CD14-positive monocyte (primary cell): ENCODE results near the gene DDAH1. TPM values are rescaled to one million over a fixed set of nuclear protein-coding genes. Genes with fewer than 3 reads are reported as not detected.

Experiments used
- DNase-seq, 3 donors: peaks; one replicate each; pipeline ENCODE4 v3.0.0-alpha.2; 2011 to 2022
- H2AFZ ChIP-seq: 2 replicates; pipeline ENCODE4 v1.6.0; 2012; ENCODE audit warnings: mild to moderate bottlenecking, low read depth, low read length, inconsistent platforms; ENCODE audit not compliant: insufficient read depth, poor library complexity, severe bottlenecking
- H3K27ac ChIP-seq, 2 donors: 1 replicate in 1 of 2; 2 replicates in 1 of 2; pipeline ENCODE4 v1.5.1; 2012 to 2013; ENCODE audit warnings: low read length in 2 of 2, control low read depth in 1 of 2, inconsistent platforms in 1 of 2, low read depth in 1 of 2, mild to moderate bottlenecking in 1 of 2
- H3K27me3 ChIP-seq, 2 donors: one replicate each; pipeline versions ENCODE4 v1.6.0 to v1.6.1; 2011 to 2013; ENCODE audit warnings: low read length in 2 of 2; ENCODE audit not compliant: control insufficient read depth in 2 of 2, insufficient read depth in 2 of 2
- H3K36me3 ChIP-seq, 2 donors: replicated peaks in 1 of 2; 1 replicate in 1 of 2; 2 replicates in 1 of 2; pipeline versions ENCODE4 v1.5.1 to v1.6.1; 2012 to 2013; ENCODE audit warnings: low read length in 2 of 2, control low read depth in 1 of 2, inconsistent platforms in 1 of 2, mild to moderate bottlenecking in 1 of 2; ENCODE audit not compliant: insufficient read depth in 2 of 2, control insufficient read depth in 1 of 2
- H3K4me1 ChIP-seq, 2 donors: 1 replicate in 1 of 2; 2 replicates in 1 of 2; pipeline versions ENCODE4 v1.5.1 to v1.6.1; 2012 to 2013; ENCODE audit warnings: low read length in 2 of 2, control low read depth in 1 of 2, inconsistent platforms in 1 of 2, mild to moderate bottlenecking in 1 of 2, moderate library complexity in 1 of 2; ENCODE audit not compliant: insufficient read depth in 2 of 2, control insufficient read depth in 1 of 2
- H3K4me2 ChIP-seq: replicated peaks from 2 replicates; pipeline ENCODE3; 2012; ENCODE audit warnings: low read length, moderate library complexity, mild to moderate bottlenecking; ENCODE audit not compliant: poor library complexity, severe bottlenecking; ENCODE audit errors: extremely low read depth
- H3K4me3 ChIP-seq, 3 experiments: fragments of 200-600 bp in 1 of 3; sonication (generic) in 1 of 3; replicated peaks in 1 of 3; 1 replicate in 2 of 3; 2 replicates in 1 of 3; pipeline ENCODE4 v1.5.1; 2011 to 2013; ENCODE audit warnings: low read length in 3 of 3, mild to moderate bottlenecking in 3 of 3, control low read depth in 2 of 3, low read depth in 2 of 3, inconsistent platforms in 1 of 3, moderate library complexity in 1 of 3
- H3K79me2 ChIP-seq: 2 replicates; pipeline ENCODE4 v1.6.0; 2012; ENCODE audit warnings: mild to moderate bottlenecking, control low read depth, inconsistent platforms, low read length, moderate library complexity; ENCODE audit not compliant: insufficient read depth
- H3K9ac ChIP-seq: 2 replicates; pipeline ENCODE4 v1.6.0; 2017; ENCODE audit warnings: low read length, mild to moderate bottlenecking; ENCODE audit not compliant: insufficient read depth, poor library complexity, severe bottlenecking
- H3K9me3 ChIP-seq, 2 donors: replicated peaks in 1 of 2; 1 replicate in 1 of 2; 2 replicates in 1 of 2; pipeline versions ENCODE4 v1.5.1 to v1.6.1; 2012 to 2013; ENCODE audit warnings: low read length in 2 of 2, control low read depth in 1 of 2; ENCODE audit not compliant: control insufficient read depth in 1 of 2, insufficient read depth in 1 of 2
- H4K20me1 ChIP-seq: 2 replicates; pipeline ENCODE4 v1.6.0; 2012; ENCODE audit warnings: mild to moderate bottlenecking, low read length, control low read depth, moderate library complexity; ENCODE audit not compliant: insufficient read depth
- H3K27ac Mint-ChIP-seq, 7 donors: one replicate each; pipeline ENCODE4 v1.8.0; 2020; ENCODE audit warnings: mild to moderate bottlenecking in 7 of 7, mixed read lengths in 7 of 7, moderate library complexity in 6 of 7, inconsistent platforms in 2 of 7
- H3K27me3 Mint-ChIP-seq, 3 donors: one replicate each; pipeline ENCODE4 v1.8.0; 2021 to 2022; ENCODE audit warnings: low read depth in 3 of 3, mild to moderate bottlenecking in 3 of 3, mixed read lengths in 3 of 3, moderate library complexity in 3 of 3, inconsistent platforms in 1 of 3
- H3K36me3 Mint-ChIP-seq, 2 donors: one replicate each; pipeline ENCODE4 v1.8.0; 2020; ENCODE audit warnings: mixed read lengths in 2 of 2, inconsistent platforms in 1 of 2, mild to moderate bottlenecking in 1 of 2
- H3K4me1 Mint-ChIP-seq: one replicate; pipeline ENCODE4 v1.8.0; 2020; ENCODE audit warnings: mild to moderate bottlenecking, mixed read lengths
- H3K4me3 Mint-ChIP-seq, 2 donors: one replicate each; pipeline ENCODE4 v1.8.0; 2020; ENCODE audit warnings: mild to moderate bottlenecking in 2 of 2, mixed read lengths in 2 of 2, moderate library complexity in 1 of 2
- H3K9me3 Mint-ChIP-seq, 7 donors: one replicate each; pipeline ENCODE4 v1.8.0; 2020 to 2022; ENCODE audit warnings: mixed read lengths in 7 of 7, mild to moderate bottlenecking in 6 of 7, moderate library complexity in 6 of 7, inconsistent platforms in 2 of 7
- WGBS: methylation state at CpG from one replicate; pipeline ENCODE4 v1.1.5; 2013; ENCODE audit warnings: missing lambda C conversion rate; ENCODE audit not compliant: insufficient coverage; 5-methylcytosine and 5-hydroxymethylcytosine counted together
- intact Hi-C, 2 donors: fragments of 100-400 bp; cut with micrococcal nuclease; formaldehyde crosslinking; loops; one replicate each; pipeline versions ENCODE4 v1.15.0 to v1.15.1; 2023
- polyA plus RNA-seq, 3 donors: library from polyadenylated mRNA; depleted of rRNA in 1 of 3; unstranded in 2 of 3; stranded (reverse) in 1 of 3; fragments of 300-500 nt in 2 of 3; fragments of >200 nt in 1 of 3; fragmentation: Illumina TruSeq in 2 of 3; gene quantifications; 1 replicate in 2 of 3; 2 replicates in 1 of 3; pipeline ENCODE4 v1.2.3, GENCODE V29; 2012 to 2021
- TF ChIP-seq, protein P1 (sequence below): fragments of 200-600 bp; IDR thresholded peaks from one replicate; pipeline ENCODE4 v1.8.0; 2022; ENCODE audit warnings: antibody characterized with exemption, mild to moderate bottlenecking

The DDAH1 gene
- polyA plus RNA-seq, 3 donors = not detected

DNA sequence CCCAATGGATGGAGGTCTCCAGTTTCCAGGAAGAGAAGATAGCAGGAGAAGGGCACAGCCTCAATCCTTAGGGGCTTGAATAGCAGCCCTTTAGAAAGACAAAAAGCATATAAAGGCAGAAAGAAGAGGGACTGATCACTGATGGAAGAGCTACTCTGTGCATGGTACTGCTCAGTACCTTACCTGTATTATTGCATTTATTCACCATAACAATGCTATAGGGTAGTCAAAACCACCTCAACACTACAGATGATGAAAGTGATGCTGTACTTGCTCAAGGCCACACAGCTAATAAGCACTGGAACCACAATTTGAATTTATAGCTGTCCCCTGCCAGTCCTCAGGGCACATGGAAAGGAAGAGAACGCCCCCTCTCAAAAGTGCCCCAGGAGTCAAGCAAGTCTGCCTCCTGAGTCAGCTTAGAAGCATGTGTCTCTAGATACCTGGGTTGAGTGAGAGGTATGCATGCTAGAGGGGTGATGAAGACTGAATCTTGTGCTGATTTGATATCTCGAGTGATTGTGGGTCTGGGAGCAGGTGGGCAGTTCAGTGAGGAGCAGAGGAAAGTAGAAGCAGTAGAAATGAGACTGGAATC is 13.6 kb downstream of the DDAH1 start:
- Histone ChIP-seq H3K4me2 (no peak overlapping the region), H3K36me3 (no peaks in the 10 kb centered on the region), H3K27ac (no peak overlapping the region), H3K79me2 (no peaks in the 10 kb centered on the region), H4K20me1 (no peaks in the 10 kb centered on the region), H2AFZ (no peak overlapping the region), H3K27me3 (no peaks in the 10 kb centered on the region), H3K9me3 (no peaks in the 10 kb centered on the region), H3K4me3 (no peak overlapping the region), H3K4me1 (no peaks in the 10 kb centered on the region), H3K9ac (no peak overlapping the region)
- TF ChIP-seq, protein P1, sequence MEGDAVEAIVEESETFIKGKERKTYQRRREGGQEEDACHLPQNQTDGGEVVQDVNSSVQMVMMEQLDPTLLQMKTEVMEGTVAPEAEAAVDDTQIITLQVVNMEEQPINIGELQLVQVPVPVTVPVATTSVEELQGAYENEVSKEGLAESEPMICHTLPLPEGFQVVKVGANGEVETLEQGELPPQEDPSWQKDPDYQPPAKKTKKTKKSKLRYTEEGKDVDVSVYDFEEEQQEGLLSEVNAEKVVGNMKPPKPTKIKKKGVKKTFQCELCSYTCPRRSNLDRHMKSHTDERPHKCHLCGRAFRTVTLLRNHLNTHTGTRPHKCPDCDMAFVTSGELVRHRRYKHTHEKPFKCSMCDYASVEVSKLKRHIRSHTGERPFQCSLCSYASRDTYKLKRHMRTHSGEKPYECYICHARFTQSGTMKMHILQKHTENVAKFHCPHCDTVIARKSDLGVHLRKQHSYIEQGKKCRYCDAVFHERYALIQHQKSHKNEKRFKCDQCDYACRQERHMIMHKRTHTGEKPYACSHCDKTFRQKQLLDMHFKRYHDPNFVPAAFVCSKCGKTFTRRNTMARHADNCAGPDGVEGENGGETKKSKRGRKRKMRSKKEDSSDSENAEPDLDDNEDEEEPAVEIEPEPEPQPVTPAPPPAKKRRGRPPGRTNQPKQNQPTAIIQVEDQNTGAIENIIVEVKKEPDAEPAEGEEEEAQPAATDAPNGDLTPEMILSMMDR = no peak
- 88% methylated on average over 1 of the region's 2 CpGs for WGBS
- H3K36me3 Mint-ChIP-seq = no peaks in the 10 kb centered on the region
- DNase-seq = no peak
- peaks cover 0 to 3% (median 0%) of the 10 kb centered on the region in 7 donors for H3K9me3 Mint-ChIP-seq
- H3K27me3 Mint-ChIP-seq = peaks cover 0 to 2% (median 0%) of the 10 kb centered on the region in 3 donors
- H3K4me1 Mint-ChIP-seq = no peaks in the 10 kb centered on the region
- no peak overlapping the region for H3K4me3 Mint-ChIP-seq
- no peak overlapping the region for H3K27ac Mint-ChIP-seq
- intact Hi-C loops = no loop called here

- Histone ChIP-seq H3K79me2 (no peaks in the 10 kb centered on the region), H3K27me3 (no peaks in the 10 kb centered on the region), H3K9ac (no peak overlapping the region), H3K4me3 (no peak overlapping the region), H3K9me3 (no peaks in the 10 kb centered on the region), H3K36me3 (no peaks in the 10 kb centered on the region), H3K4me2 (no peak overlapping the region), H4K20me1 (no peaks in the 10 kb centered on the region), H2AFZ (no peak overlapping the region), H3K27ac (no peak overlapping the region), H3K4me1 (no peaks in the 10 kb centered on the region)
- 93% methylated on average over 2 of the region's 2 CpGs for WGBS
- Mint-ChIP-seq H3K4me1 (no peaks in the 10 kb centered on the region), H3K36me3 (no peaks in the 10 kb centered on the region), H3K9me3 (peaks cover 0 to 4% (median 0%) of the 10 kb centered on the region in 7 donors), H3K27ac (no peak overlapping the region), H3K27me3 (peaks cover 0 to 2% (median 0%) of the 10 kb centered on the region in 3 donors), H3K4me3 (no peak overlapping the region)
- DNase-seq = no peak
- TF ChIP-seq, protein P1 = no peak
- intact Hi-C loops = no loop called here
These were observed 14.1 kb downstream of the DDAH1 start for GRCh38 chr1:85450832-85451231.
